ENCODE data around the gene SEPHS2. TPM values are rescaled to one million over a fixed set of nuclear protein-coding genes. Genes with fewer than 3 reads are reported as not detected.
A peak's percentile ranks its signal among the peaks of the same experiment; 100 is the strongest.

Gene SEPHS2
- 43.2 TPM for total RNA-seq (ENCODE audit: unreplicated experiment)
- long read RNA-seq, transcript SEPHS2-201 (1 exons, 2,551 nt): major isoform, 99 of 99 reads
- long read RNA-seq, partial matches to known transcripts: 0 of 99 reads
- long read RNA-seq, other reads (novel, unspliced or antisense): 0 of 99 reads

- peak within 1 kb of the TSS; percentile 81 for H3K27ac Mint-ChIP-seq (ENCODE audit: unreplicated experiment)
- TF ChIP-seq, protein P1, sequence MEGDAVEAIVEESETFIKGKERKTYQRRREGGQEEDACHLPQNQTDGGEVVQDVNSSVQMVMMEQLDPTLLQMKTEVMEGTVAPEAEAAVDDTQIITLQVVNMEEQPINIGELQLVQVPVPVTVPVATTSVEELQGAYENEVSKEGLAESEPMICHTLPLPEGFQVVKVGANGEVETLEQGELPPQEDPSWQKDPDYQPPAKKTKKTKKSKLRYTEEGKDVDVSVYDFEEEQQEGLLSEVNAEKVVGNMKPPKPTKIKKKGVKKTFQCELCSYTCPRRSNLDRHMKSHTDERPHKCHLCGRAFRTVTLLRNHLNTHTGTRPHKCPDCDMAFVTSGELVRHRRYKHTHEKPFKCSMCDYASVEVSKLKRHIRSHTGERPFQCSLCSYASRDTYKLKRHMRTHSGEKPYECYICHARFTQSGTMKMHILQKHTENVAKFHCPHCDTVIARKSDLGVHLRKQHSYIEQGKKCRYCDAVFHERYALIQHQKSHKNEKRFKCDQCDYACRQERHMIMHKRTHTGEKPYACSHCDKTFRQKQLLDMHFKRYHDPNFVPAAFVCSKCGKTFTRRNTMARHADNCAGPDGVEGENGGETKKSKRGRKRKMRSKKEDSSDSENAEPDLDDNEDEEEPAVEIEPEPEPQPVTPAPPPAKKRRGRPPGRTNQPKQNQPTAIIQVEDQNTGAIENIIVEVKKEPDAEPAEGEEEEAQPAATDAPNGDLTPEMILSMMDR (IDR thresholded peaks at IDR 0.05; ENCODE audit: partially characterized antibody, unreplicated experiment): no peak
- H3K4me3 Mint-ChIP-seq (ENCODE audit: unreplicated experiment): peak within 1 kb of the TSS; percentile 94
- H3K36me3 Mint-ChIP-seq (ENCODE audit: unreplicated experiment): peaks cover 12% of the 10 kb centered on the region
- H3K4me1 Mint-ChIP-seq (ENCODE audit: low read depth, unreplicated experiment): peaks cover 14% of the 10 kb centered on the region
- peak; percentile 94 for DNase-seq
- H3K27me3 Mint-ChIP-seq (ENCODE audit: unreplicated experiment): peaks cover 8% of the 10 kb centered on the region
- peaks cover 5% of the 10 kb centered on the region for H3K9me3 Mint-ChIP-seq (ENCODE audit: unreplicated experiment)
Observed at GRCh38 chr16:30445408-30446202, at the start of gene SEPHS2. SEPHS2 (minus strand) TSS chr16:30445874; CDS start chr16:30445727, 147 bp downstream.

DNA sequence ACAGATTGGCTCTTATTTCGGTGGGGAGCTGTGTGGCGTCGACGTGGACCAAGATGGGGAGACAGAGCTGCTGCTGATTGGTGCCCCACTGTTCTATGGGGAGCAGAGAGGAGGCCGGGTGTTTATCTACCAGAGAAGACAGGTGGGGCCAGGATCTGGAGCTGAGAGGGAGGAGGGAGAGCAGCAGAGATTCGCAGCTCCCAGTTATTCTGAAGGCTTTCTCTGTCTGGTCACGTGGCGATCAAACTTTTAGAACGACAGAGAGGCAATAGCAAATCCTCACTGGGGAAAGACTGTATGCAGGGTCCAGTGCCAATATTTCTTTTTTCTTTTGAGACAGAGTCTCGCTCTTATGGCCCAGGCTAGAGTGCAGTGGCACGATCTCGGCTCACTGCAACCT, 49.0 kb upstream of the SEPHS2 start:
- DNase-seq: no peak
- Mint-ChIP-seq H3K27ac (ENCODE audit: unreplicated experiment) (no peak overlapping the region), H3K9me3 (ENCODE audit: unreplicated experiment) (no peaks in the 10 kb centered on the region), H3K4me1 (ENCODE audit: low read depth, unreplicated experiment) (no peaks in the 10 kb centered on the region), H3K27me3 (ENCODE audit: unreplicated experiment) (peaks cover 4% of the 10 kb centered on the region), H3K36me3 (ENCODE audit: unreplicated experiment) (no peaks in the 10 kb centered on the region), H3K4me3 (ENCODE audit: unreplicated experiment) (no peak overlapping the region)
- TF ChIP-seq, protein P1 (IDR thresholded peaks at IDR 0.05; ENCODE audit: partially characterized antibody, unreplicated experiment): no peak

- DNase-seq: no peak
- H3K4me1 Mint-ChIP-seq (ENCODE audit: low read depth, unreplicated experiment): no peaks in the 10 kb centered on the region
- no peaks in the 10 kb centered on the region for H3K9me3 Mint-ChIP-seq (ENCODE audit: unreplicated experiment)
- H3K27me3 Mint-ChIP-seq (ENCODE audit: unreplicated experiment): peaks cover 4% of the 10 kb centered on the region
- no peak overlapping the region for H3K4me3 Mint-ChIP-seq (ENCODE audit: unreplicated experiment)
- no peak overlapping the region for H3K27ac Mint-ChIP-seq (ENCODE audit: unreplicated experiment)
- H3K36me3 Mint-ChIP-seq (ENCODE audit: unreplicated experiment): no peaks in the 10 kb centered on the region
- TF ChIP-seq, protein P1 (IDR thresholded peaks at IDR 0.05; ENCODE audit: partially characterized antibody, unreplicated experiment): no peak
Observed at GRCh38 chr16:30493941-30494488, 48.3 kb upstream of the SEPHS2 start.

GRCh38 chr16:30491744-30492308, 46.2 kb upstream of the SEPHS2 start:
- no peak for DNase-seq
- Mint-ChIP-seq H3K36me3 (ENCODE audit: unreplicated experiment) (no peaks in the 10 kb centered on the region), H3K27me3 (ENCODE audit: unreplicated experiment) (peaks cover 6% of the 10 kb centered on the region), H3K27ac (ENCODE audit: unreplicated experiment) (no peak overlapping the region), H3K9me3 (ENCODE audit: unreplicated experiment) (no peaks in the 10 kb centered on the region), H3K4me3 (ENCODE audit: unreplicated experiment) (no peak overlapping the region), H3K4me1 (ENCODE audit: low read depth, unreplicated experiment) (no peaks in the 10 kb centered on the region)
- TF ChIP-seq, protein P1 (IDR thresholded peaks at IDR 0.05; ENCODE audit: partially characterized antibody, unreplicated experiment): no peak
